ENCODE measurements around the gene BMF.

- no peak for TF ChIP-seq POLR2A (IDR thresholded peaks at IDR 0.05)
- TF ChIP-seq, protein P1, sequence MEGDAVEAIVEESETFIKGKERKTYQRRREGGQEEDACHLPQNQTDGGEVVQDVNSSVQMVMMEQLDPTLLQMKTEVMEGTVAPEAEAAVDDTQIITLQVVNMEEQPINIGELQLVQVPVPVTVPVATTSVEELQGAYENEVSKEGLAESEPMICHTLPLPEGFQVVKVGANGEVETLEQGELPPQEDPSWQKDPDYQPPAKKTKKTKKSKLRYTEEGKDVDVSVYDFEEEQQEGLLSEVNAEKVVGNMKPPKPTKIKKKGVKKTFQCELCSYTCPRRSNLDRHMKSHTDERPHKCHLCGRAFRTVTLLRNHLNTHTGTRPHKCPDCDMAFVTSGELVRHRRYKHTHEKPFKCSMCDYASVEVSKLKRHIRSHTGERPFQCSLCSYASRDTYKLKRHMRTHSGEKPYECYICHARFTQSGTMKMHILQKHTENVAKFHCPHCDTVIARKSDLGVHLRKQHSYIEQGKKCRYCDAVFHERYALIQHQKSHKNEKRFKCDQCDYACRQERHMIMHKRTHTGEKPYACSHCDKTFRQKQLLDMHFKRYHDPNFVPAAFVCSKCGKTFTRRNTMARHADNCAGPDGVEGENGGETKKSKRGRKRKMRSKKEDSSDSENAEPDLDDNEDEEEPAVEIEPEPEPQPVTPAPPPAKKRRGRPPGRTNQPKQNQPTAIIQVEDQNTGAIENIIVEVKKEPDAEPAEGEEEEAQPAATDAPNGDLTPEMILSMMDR (IDR thresholded peaks at IDR 0.05) = no peak
Measured at GRCh38 chr15:40079456-40079855, 29.2 kb downstream of the BMF start.

Measured in body of pancreas (tissue), 4 donors.